ENCODE results near the gene MAP3K5. TPM values are rescaled to one million over a fixed set of nuclear protein-coding genes. Genes with fewer than 3 reads are reported as not detected.
"Not testable (repeated sequence)": the region's sequence is repeated elsewhere in the genome, so short reads cannot be mapped to it uniquely, and the experiment has no call there.

The MAP3K5 gene
- total RNA-seq, 1 experiment from 2014 or later, result 2.1 TPM

DNA sequence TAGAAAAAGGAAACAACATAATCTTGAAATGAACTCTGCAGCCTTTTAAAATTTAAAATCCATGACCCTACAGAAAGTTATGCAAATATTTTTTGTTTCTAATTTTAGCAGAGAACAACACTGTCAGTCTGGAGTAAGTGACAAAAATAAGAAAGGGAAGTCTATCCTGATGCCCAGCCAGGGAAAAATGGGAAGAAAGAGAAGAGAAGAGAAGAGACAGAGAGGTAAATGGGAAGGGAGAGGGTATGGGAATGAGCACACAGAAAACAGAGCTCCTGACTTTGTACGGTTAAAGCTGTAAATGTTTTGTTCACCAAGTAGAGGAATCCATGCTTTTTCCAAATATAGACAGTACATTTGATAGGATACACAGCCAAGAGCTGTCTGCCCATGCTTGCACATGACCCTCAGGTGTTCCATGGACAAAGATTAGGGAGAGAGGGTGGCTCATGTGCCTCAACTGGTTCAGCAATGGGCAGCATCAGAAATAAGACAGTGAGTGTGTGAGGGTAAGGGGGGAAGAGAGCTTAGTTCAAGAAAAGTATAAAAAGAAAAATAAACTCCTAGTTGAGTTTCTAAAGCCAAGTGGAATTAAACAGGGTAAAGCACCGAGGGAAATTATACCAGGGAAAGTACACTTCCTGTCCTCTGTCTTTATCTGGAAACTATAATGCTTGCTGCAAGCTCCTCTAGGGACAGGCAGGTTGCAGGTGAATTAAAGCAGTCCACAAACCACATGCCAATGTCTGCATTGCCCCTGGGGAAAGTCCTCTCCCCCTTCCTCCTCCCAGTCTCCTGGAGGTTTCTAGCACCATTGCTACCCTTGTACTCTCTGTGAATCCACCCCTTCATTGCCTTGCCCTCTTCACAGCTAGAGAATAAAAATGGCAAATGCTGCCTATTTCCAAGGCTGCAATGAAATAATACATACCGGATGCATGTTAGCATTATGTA lies 30.0 kb downstream of the MAP3K5 start:
- Mint-ChIP-seq H3K27ac (ENCODE audit: unreplicated experiment) (no peak overlapping the region), H3K27me3 (ENCODE audit: insufficient read depth, unreplicated experiment) (no peaks in the 10 kb centered on the region), H3K4me1 (ENCODE audit: low read depth, unreplicated experiment) (no peaks in the 10 kb centered on the region), H3K4me3 (ENCODE audit: unreplicated experiment) (no peak overlapping the region), H3K36me3 (ENCODE audit: insufficient read depth, unreplicated experiment) (no peaks in the 10 kb centered on the region), H3K9me3 (ENCODE audit: unreplicated experiment) (no peaks in the 10 kb centered on the region)
- CTCF ChIA-PET, result interaction anchor here (0.7 kb wide), 1 partner anchor 30 kb away, joined by 5 read pairs; the partner anchor contains the start of gene MAP3K5
- Histone ChIP-seq H3K36me3 (ENCODE audit: control insufficient read depth, insufficient read depth, low read length) (no peaks in the 10 kb centered on the region), H3K4me3 (ENCODE audit: low read depth, low read length) (no peak overlapping the region), H3K4me1 (no peaks in the 10 kb centered on the region), H3K27me3 (replicated peaks; ENCODE audit: control insufficient read depth, insufficient read depth, low read length) (no peaks in the 10 kb centered on the region), H3K9me3 (no peaks in the 10 kb centered on the region)
- no TSS peak for BruUV-seq (replicated peaks)
- no peak for TF ChIP-seq CTCF (IDR thresholded peaks at IDR 0.05; ENCODE audit: insufficient read depth in 1 of 2, low read depth in 1 of 2, low read length in 1 of 2, severe bottlenecking in 1 of 2, unreplicated experiment in 1 of 2)
- intact Hi-C loops (cut with micrococcal nuclease; ENCODE audit: unreplicated experiment), result no loop called here
- no peak for DNase-seq
- POLR2A ChIA-PET, result no interaction called here

- Histone ChIP-seq H3K9me3 (no peaks in the 10 kb centered on the region), H3K27me3 (replicated peaks; ENCODE audit: control insufficient read depth, insufficient read depth, low read length) (no peaks in the 10 kb centered on the region), H3K4me1 (no peaks in the 10 kb centered on the region), H3K4me3 (ENCODE audit: low read depth, low read length) (no peak overlapping the region), H3K36me3 (ENCODE audit: control insufficient read depth, insufficient read depth, low read length) (no peaks in the 10 kb centered on the region)
- no TSS peak for BruUV-seq (replicated peaks)
- intact Hi-C loops (cut with micrococcal nuclease; ENCODE audit: unreplicated experiment), result no loop called here
- Mint-ChIP-seq H3K27ac (ENCODE audit: unreplicated experiment) (no peak overlapping the region), H3K27me3 (ENCODE audit: insufficient read depth, unreplicated experiment) (no peaks in the 10 kb centered on the region), H3K9me3 (ENCODE audit: unreplicated experiment) (no peaks in the 10 kb centered on the region), H3K36me3 (ENCODE audit: insufficient read depth, unreplicated experiment) (no peaks in the 10 kb centered on the region), H3K4me1 (ENCODE audit: low read depth, unreplicated experiment) (no peaks in the 10 kb centered on the region), H3K4me3 (ENCODE audit: unreplicated experiment) (no peak overlapping the region)
- DNase-seq, result no peak
- ChIA-PET CTCF (no interaction called here), POLR2A (no interaction called here)
- TF ChIP-seq CTCF (IDR thresholded peaks at IDR 0.05; ENCODE audit: insufficient read depth in 1 of 2, low read depth in 1 of 2, low read length in 1 of 2, severe bottlenecking in 1 of 2, unreplicated experiment in 1 of 2), result no peak
Observed at GRCh38 chr6:136761227-136761922, 30.9 kb downstream of the MAP3K5 start.

DNA sequence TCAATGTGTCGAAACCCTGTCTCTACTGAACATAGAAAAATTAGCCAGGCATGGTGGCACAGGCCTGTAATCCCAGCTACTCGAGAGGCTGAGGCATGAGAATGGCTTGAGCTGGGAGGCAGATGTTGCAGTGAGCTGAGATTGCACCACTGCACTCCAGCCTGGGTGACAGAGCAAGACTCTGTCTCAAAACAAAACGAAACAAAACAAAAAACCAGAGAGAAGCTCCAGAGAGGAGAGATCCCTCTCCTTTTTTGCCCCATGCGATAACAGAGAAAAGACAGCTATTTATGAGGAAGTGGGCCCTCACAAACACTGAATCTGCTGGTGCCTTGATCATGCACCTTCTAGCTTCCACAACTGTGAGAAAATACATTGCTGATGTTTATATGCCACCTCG lies 31.5 kb downstream of the MAP3K5 start:
- H3K9me3 ChIP-seq; H3K4me3 ChIP-seq (ENCODE audit: low read depth, low read length); H3K27me3 Mint-ChIP-seq (ENCODE audit: insufficient read depth, unreplicated experiment); POLR2A ChIA-PET; H3K4me1 Mint-ChIP-seq (ENCODE audit: low read depth, unreplicated experiment); H3K4me1 ChIP-seq; H3K27ac Mint-ChIP-seq (ENCODE audit: unreplicated experiment); H3K36me3 ChIP-seq (ENCODE audit: control insufficient read depth, insufficient read depth, low read length); H3K36me3 Mint-ChIP-seq (ENCODE audit: insufficient read depth, unreplicated experiment); intact Hi-C loops (cut with micrococcal nuclease; ENCODE audit: unreplicated experiment); DNase-seq; H3K4me3 Mint-ChIP-seq (ENCODE audit: unreplicated experiment); H3K9me3 Mint-ChIP-seq (ENCODE audit: unreplicated experiment); BruUV-seq (replicated peaks); H3K27me3 ChIP-seq (replicated peaks; ENCODE audit: control insufficient read depth, insufficient read depth, low read length): not testable (repeated sequence)
- CTCF ChIA-PET, result interaction anchor here (0.6 kb wide), 1 partner anchor 422 kb away, joined by 3 read pairs; no protein-coding TSS in a partner anchor
